Sigmoid colon (tissue), 4 donors: ENCODE results near the gene WNT9A.

Experiments
- CTCF ChIP-seq, 4 experiments: fragments of 450-650 bp in 3 of 4; fragments of 200-600 bp in 1 of 4; IDR thresholded peaks; one replicate each; pipeline ENCODE4 v1.5.1; 2016 to 2019; ENCODE audit warnings: antibody characterized with exemption in 4 of 4, mild to moderate bottlenecking in 3 of 4, moderate library complexity in 2 of 4
- POLR2A ChIP-seq, 2 donors: fragments of 450-650 bp; IDR thresholded peaks; one replicate each; pipeline ENCODE4 v1.6.1; 2016; ENCODE audit warnings: antibody characterized with exemption in 2 of 2, mild to moderate bottlenecking in 2 of 2, moderate library complexity in 2 of 2
- POLR2AphosphoS5 ChIP-seq, 4 donors: sonication (generic); formaldehyde crosslinking; IDR thresholded peaks; one replicate each; pipeline ENCODE4 v1.6.1; 2017; ENCODE audit warnings: antibody characterized with exemption in 4 of 4

DNA sequence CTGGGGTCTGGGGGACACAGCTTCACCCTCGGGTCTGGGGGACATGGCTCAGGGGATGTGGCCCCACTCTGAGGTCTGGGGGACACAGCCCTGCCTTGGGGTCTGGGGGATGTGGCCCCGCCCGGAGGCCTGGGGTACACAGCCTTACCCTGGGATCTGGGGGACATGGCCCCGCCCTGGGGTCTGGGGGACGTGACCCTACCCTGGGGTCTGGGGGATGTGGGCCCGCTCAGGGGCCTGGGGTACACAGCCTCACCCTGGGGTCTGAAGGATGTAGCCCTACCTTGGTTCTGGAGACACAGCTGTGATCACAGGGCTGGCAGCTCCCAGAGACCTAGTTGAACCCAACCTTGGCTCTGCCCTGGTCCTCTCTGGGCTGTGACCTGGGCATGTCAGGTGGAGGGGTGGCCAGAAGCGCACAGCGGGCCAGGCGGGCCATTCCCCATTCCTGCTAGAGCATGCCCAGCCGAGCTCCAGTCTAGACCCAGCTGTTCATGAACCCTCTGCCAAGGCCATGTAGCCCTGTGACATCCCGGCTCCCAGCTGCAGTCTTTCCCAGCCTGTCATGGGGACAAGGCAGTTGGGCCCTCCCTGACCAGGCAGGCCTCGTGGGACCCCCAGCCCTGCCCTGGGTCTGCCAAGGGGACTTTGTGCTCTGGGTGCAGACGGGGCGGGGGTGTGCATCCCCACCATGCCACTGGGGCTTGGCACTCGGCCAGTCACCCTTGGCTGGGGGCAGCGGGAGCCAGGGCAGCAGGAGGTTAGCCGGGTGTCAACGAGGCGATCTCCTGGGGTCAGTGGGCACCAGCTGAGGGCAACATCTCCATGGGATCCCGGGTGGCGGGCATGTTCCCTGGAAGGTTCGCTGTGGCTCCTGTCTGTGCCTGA is 43.9 kb downstream of the WNT9A start:
- TF ChIP-seq POLR2A (IDR thresholded peaks at IDR 0.05) (no peak), CTCF (IDR thresholded peaks at IDR 0.05) (no peak), POLR2AphosphoS5 (IDR thresholded peaks at IDR 0.05) (no peak)
